HCT116 (cell line): ENCODE results near the gene COL2A1. TPM values are rescaled to one million over a fixed set of nuclear protein-coding genes. Genes with fewer than 3 reads are reported as not detected.

Experiments used
- ATAC-seq: fragments of 200-7000 bp; cut with Tn5 transposase; 2 replicates; pipeline ENCODE4 v1.9.1; 2020; ENCODE audit warnings: mild to moderate bottlenecking, moderate library complexity
- BruUV-seq: library from RNA; stranded (reverse); fragments of 400-500 nt; replicated peaks from 2 replicates; lab custom pipeline; 2021; lab: Mats Ljungman, UMichigan
- CTCF ChIA-PET: fragments of 300-600 bp; sonication (Branson Sonifier 250); formaldehyde crosslinking; loops from one replicate; lab custom pipeline; 2021; ENCODE audit warnings: antibody characterized with exemption; lab: Charles Lee
- POLR2A ChIA-PET: fragments of 300-600, 350-600 bp; sonication (Branson Sonifier 250); formaldehyde crosslinking; loops from one replicate; lab custom pipeline; 2021; ENCODE audit warnings: antibody characterized with exemption; lab: Charles Lee
- RAD21 ChIA-PET, 2 experiments: fragments of 300-600 bp; sonication (Branson Sonifier 250); formaldehyde crosslinking; loops; one replicate each; lab custom pipeline; 2023; ENCODE audit warnings: low total read pairs in 2 of 2; ENCODE audit not compliant: uncharacterized antibody in 2 of 2, unreplicated experiment in 2 of 2, low non-redundant PET in 1 of 2; lab: Charles Lee
- DNase-seq: peaks from one replicate; pipeline ENCODE4 v3.0.0-alpha.2; 2010; ENCODE audit warnings: low read depth, low spot score
- H2AFZ ChIP-seq: fragments of 200-600 bp; shearing (Covaris generic), sonication (generic); 2 replicates; pipeline ENCODE4 v1.6.1; 2017; ENCODE audit warnings: low read depth, mixed run types, mixed read lengths, antibody characterized with exemption, low read length; ENCODE audit not compliant: poor library complexity, severe bottlenecking
- H3K27ac ChIP-seq: 2 replicates; pipeline ENCODE4 v1.5.1; 2012; ENCODE audit warnings: low read depth, low read length
- H3K27me3 ChIP-seq: fragments of 200-600 bp; sonication (generic); 2 replicates; pipeline ENCODE4 v1.6.1; 2016; ENCODE audit warnings: mixed run types, low read length, mixed read lengths; ENCODE audit not compliant: insufficient read depth
- H3K36me3 ChIP-seq, 2 experiments: fragments of 200-500 bp in 1 of 2; fragments of 200-600 bp in 1 of 2; sonication (Bioruptor generic) in 1 of 2; sonication (generic) in 1 of 2; 2 replicates each; pipeline versions ENCODE4 v1.5.1 to v1.6.1; 2014 to 2016; ENCODE audit warnings: low read length in 2 of 2, inconsistent platforms in 1 of 2, mixed read lengths in 1 of 2, mixed run types in 1 of 2; ENCODE audit not compliant: insufficient read depth in 2 of 2, control insufficient read depth in 1 of 2
- H3K4me1 ChIP-seq, 2 experiments: fragments of 200-600 bp in 1 of 2; sonication (generic) in 1 of 2; 2 replicates each; pipeline versions ENCODE4 v1.5.1 to v1.6.1; 2012 to 2017; ENCODE audit warnings: low read length in 2 of 2, inconsistent platforms in 1 of 2, mild to moderate bottlenecking in 1 of 2, mixed read lengths in 1 of 2, mixed run types in 1 of 2, moderate library complexity in 1 of 2; ENCODE audit not compliant: insufficient read depth in 2 of 2, control insufficient read depth in 1 of 2
- H3K4me2 ChIP-seq: fragments of 200-600 bp; sonication (generic); 2 replicates; pipeline ENCODE4 v1.6.1; 2017; ENCODE audit warnings: mixed run types, low read length, mixed read lengths
- H3K4me3 ChIP-seq, 2 experiments: fragments of 200-600 bp in 1 of 2; sonication (generic) in 1 of 2; replicated peaks in 1 of 2; 2 replicates each; pipeline ENCODE4 v1.5.1; 2011 to 2016; ENCODE audit warnings: low read length in 2 of 2, control low read depth in 1 of 2, low read depth in 1 of 2, mild to moderate bottlenecking in 1 of 2, mixed read lengths in 1 of 2, mixed run types in 1 of 2
- H3K79me2 ChIP-seq: fragments of 200-600 bp; sonication (generic); 2 replicates; pipeline ENCODE4 v1.6.1; 2017; ENCODE audit warnings: mild to moderate bottlenecking, mixed run types, low read length, moderate library complexity, mixed read lengths; ENCODE audit not compliant: insufficient read depth
- H3K9ac ChIP-seq: fragments of 200-600 bp; sonication (generic); 2 replicates; pipeline ENCODE4 v1.6.1; 2016; ENCODE audit warnings: low read length, mixed read lengths
- H3K9me2 ChIP-seq: fragments of 200-600 bp; sonication (generic), shearing (Covaris generic); 2 replicates; pipeline ENCODE4 v1.6.1; 2017; ENCODE audit warnings: mixed run types, mild to moderate bottlenecking, moderate library complexity; ENCODE audit not compliant: insufficient read depth
- H3K9me3 ChIP-seq, 2 experiments: fragments of 200-500 bp in 1 of 2; fragments of 200-600 bp in 1 of 2; sonication (Bioruptor generic) in 1 of 2; sonication (generic) in 1 of 2; 2 replicates each; pipeline ENCODE4 v1.6.1; 2014 to 2017; ENCODE audit warnings: low read length in 2 of 2, mixed read lengths in 2 of 2, inconsistent platforms in 1 of 2, low read depth in 1 of 2, mild to moderate bottlenecking in 1 of 2, mixed run types in 1 of 2, moderate library complexity in 1 of 2; ENCODE audit not compliant: control insufficient read depth in 1 of 2, insufficient read depth in 1 of 2
- H4K20me1 ChIP-seq: fragments of 200-600 bp; sonication (generic), shearing (Covaris generic); 2 replicates; pipeline ENCODE4 v1.6.1; 2017; ENCODE audit warnings: mixed run types, mild to moderate bottlenecking, moderate library complexity; ENCODE audit not compliant: insufficient read depth
- ATF3 ChIP-seq: IDR thresholded peaks from 2 replicates; pipeline ENCODE4 v1.6.1; 2012
- CEBPB ChIP-seq: IDR thresholded peaks from 2 replicates; pipeline ENCODE4 v1.6.1; 2012; ENCODE audit warnings: low read depth
- CTCF ChIP-seq, 3 experiments: fragments of 200-600 bp in 1 of 3; sonication (generic) in 1 of 3; IDR thresholded peaks in 2 of 3; conservative IDR thresholded peaks in 1 of 3; 2 replicates each; pipeline ENCODE4 v1.5.1; 2012 to 2017; ENCODE audit warnings: low read depth in 2 of 3, low read length in 2 of 3, antibody characterized with exemption in 1 of 3, borderline replicate concordance in 1 of 3, control low read depth in 1 of 3, mild to moderate bottlenecking in 1 of 3, mixed read lengths in 1 of 3, mixed run types in 1 of 3, moderate library complexity in 1 of 3; ENCODE audit not compliant: insufficient read depth in 1 of 3
- ELF1 ChIP-seq: IDR thresholded peaks from 2 replicates; pipeline ENCODE4 v1.6.1; 2012; ENCODE audit warnings: low read depth, borderline replicate concordance
- EZH2phosphoT487 ChIP-seq: fragments of 200-600 bp; IDR thresholded peaks from 2 replicates; pipeline ENCODE4 v1.6.1; 2018; ENCODE audit warnings: antibody characterized with exemption, borderline replicate concordance
- FOSL1 ChIP-seq: IDR thresholded peaks from 2 replicates; pipeline ENCODE4 v1.6.1; 2012; ENCODE audit warnings: low read depth
- JUND ChIP-seq: IDR thresholded peaks from 2 replicates; pipeline ENCODE4 v1.6.1; 2012
- POLR2AphosphoS5 ChIP-seq: IDR thresholded peaks from 2 replicates; pipeline ENCODE4 v1.6.1; 2011; ENCODE audit warnings: mild to moderate bottlenecking, low read depth, low read length, moderate library complexity
- SP1 ChIP-seq: IDR thresholded peaks from 2 replicates; pipeline ENCODE4 v1.6.1; 2012; ENCODE audit warnings: low read depth
- SRF ChIP-seq: IDR thresholded peaks from 2 replicates; pipeline ENCODE4 v1.6.1; 2012; ENCODE audit warnings: low read depth
- TCF7L2 ChIP-seq: IDR thresholded peaks from 2 replicates; pipeline ENCODE4 v1.7.0; 2011; ENCODE audit warnings: borderline replicate concordance, inconsistent platforms; ENCODE audit not compliant: insufficient read depth, insufficient read length; ENCODE audit errors: extremely low read depth
- ZBTB33 ChIP-seq: IDR thresholded peaks from 2 replicates; pipeline ENCODE4 v1.6.1; 2011; ENCODE audit warnings: mild to moderate bottlenecking, low read length, moderate library complexity; ENCODE audit not compliant: insufficient replicate concordance; ENCODE audit errors: extremely low read depth
- ZFX ChIP-seq: fragments of 450-650 bp; IDR thresholded peaks from 2 replicates; pipeline ENCODE4 v1.6.1; 2017
- ZNF274 ChIP-seq: fragments of 200-500 bp; sonication (Bioruptor generic); IDR thresholded peaks from 2 replicates; pipeline ENCODE4 v1.6.1; 2014; ENCODE audit warnings: mild to moderate bottlenecking, low read depth, low read length, inconsistent platforms
- intact Hi-C: fragments of 100-400 bp; cut with micrococcal nuclease; formaldehyde crosslinking; loops from 2 replicates; pipeline ENCODE4 v1.10.0; 2022
- total RNA-seq: library from RNA; stranded (reverse); gene quantifications from one replicate; pipeline ENCODE4 v1.2.1, GENCODE V29; 2021; ENCODE audit not compliant: unreplicated experiment

COL2A1 gene
- total RNA-seq, 1 experiment from 2014 or later: 0.22 TPM

GRCh38 chr12:48012070-48012469, 7.8 kb upstream of the COL2A1 start:
- H3K4me3 ChIP-seq: no peak overlapping the region
- CTCF ChIA-PET: no interaction called here
- no peaks in the 10 kb centered on the region for H3K4me1 ChIP-seq
- no peak overlapping the region for H3K27ac ChIP-seq
- no peak overlapping the region for H2AFZ ChIP-seq
- no peak for DNase-seq
- RAD21 ChIA-PET: no interaction called here
- TF ChIP-seq SRF (no peak), ZNF274 (no peak)
- intact Hi-C loops: no loop called here
- POLR2A ChIA-PET: no interaction called here
- H3K9me2 ChIP-seq: no peaks in the 10 kb centered on the region
- ATAC-seq: no peak
- H3K27me3 ChIP-seq: peaks cover 20% of the 10 kb centered on the region; the same call in 1 of the 2 replicates
- H3K9ac ChIP-seq: no peak overlapping the region
- H3K36me3 ChIP-seq: no peaks in the 10 kb centered on the region
- no TSS peak for BruUV-seq
- H3K79me2 ChIP-seq: no peaks in the 10 kb centered on the region
- no peak overlapping the region for H3K4me2 ChIP-seq
- H4K20me1 ChIP-seq: no peaks in the 10 kb centered on the region
- no peaks in the 10 kb centered on the region for H3K9me3 ChIP-seq

GRCh38 chr12:48010366-48010970, 6.2 kb upstream of the COL2A1 start:
- H4K20me1 ChIP-seq: no peaks in the 10 kb centered on the region
- H3K27me3 ChIP-seq: peaks cover 16% of the 10 kb centered on the region; the same call in 1 of the 2 replicates
- CTCF ChIA-PET: no interaction called here
- POLR2A ChIA-PET: no interaction called here
- H3K27ac ChIP-seq: no peak overlapping the region
- RAD21 ChIA-PET: no interaction called here
- no peak overlapping the region for H3K4me2 ChIP-seq
- H2AFZ ChIP-seq: no peak overlapping the region
- ATAC-seq (no peak), DNase-seq (no peak)
- no peak overlapping the region for H3K9ac ChIP-seq
- H3K9me3 ChIP-seq: no peaks in the 10 kb centered on the region
- no peaks in the 10 kb centered on the region for H3K9me2 ChIP-seq
- no peaks in the 10 kb centered on the region for H3K36me3 ChIP-seq
- no peak overlapping the region for H3K4me3 ChIP-seq
- intact Hi-C loops: no loop called here
- no peaks in the 10 kb centered on the region for H3K79me2 ChIP-seq
- BruUV-seq: no TSS peak
- H3K4me1 ChIP-seq: no peaks in the 10 kb centered on the region
- TF ChIP-seq ELF1 (no peak), CEBPB (no peak), CTCF (IDR thresholded peaks at IDR 0.05 in 2 of 3, conservative IDR thresholded peaks at IDR 0.05 in 1 of 3; ENCODE audit: borderline replicate concordance in 1 of 3, insufficient read depth in 1 of 3, low read depth in 2 of 3, low read length in 2 of 3) (no peak), ZFX (no peak), ZNF274 (no peak), TCF7L2 (no peak), FOSL1 (no peak), SP1 (no peak), JUND (no peak), ZBTB33 (no peak), EZH2phosphoT487 (no peak), POLR2AphosphoS5 (no peak), ATF3 (no peak)
